ENCODE results near the gene C1R.

The C1R gene

DNA sequence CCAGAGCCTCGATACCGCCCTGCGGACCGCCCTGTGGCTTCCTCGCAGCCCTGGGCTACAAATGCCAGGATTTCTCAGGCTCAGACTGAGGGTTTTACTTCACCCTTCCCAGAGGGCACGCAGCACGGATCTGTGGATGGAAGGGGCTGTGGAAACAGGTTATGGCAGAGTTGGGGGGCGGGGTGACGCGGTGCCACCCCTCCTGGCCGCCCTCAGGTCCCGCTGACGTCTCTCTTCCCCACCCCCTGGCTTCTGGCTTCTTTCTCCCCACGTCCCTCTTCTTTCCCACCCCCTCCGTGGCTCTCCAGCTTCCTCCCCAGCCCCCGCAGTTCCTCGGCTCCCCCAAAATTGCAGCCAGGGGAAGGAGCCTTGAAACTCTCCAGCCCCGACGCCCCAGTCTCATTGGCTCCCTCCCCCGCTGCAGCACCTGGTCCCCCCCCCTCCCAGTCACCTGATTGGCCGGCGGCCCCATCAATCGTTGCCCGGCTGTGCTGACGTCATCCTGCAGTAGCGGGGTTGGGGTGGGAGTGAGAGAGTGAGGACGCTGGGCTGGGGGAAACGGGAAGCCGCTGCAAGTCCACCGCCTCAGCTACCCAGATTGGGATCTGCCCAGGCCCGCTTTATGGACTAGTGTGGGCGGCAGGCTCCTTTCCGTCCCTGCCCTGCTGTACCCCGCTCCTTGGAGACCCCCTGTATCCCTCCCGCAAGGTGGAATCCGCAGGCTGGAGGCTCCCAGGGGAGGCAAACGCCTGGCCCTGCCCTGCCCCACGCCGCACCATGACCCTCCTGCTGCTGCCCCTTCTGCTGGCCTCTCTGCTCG lies 37.8 kb upstream of the C1R start, which contains the start of gene CLSTN3:
TSS of gene CLSTN3 (plus strand) at position 500 of the 820 bp plus-strand sequence. CDS start at position 778, 278 bp downstream.
- no peak for FAIRE-seq
- TF ChIP-seq POU2F2 (IDR thresholded peaks at IDR 0.05; ENCODE audit: low read depth, low read length) (peak; percentile 35; the same call in 1 of the 2 replicates), POLR2AphosphoS5 (IDR thresholded peaks at IDR 0.05; ENCODE audit: low read depth, low read length) (no peak), TAF1 (IDR thresholded peaks at IDR 0.05; ENCODE audit: low read depth, low read length) (no peak), PAX5 (IDR thresholded peaks at IDR 0.05; ENCODE audit: insufficient read depth, low read length, severe bottlenecking) (no peak), SPI1 (IDR thresholded peaks at IDR 0.05; ENCODE audit: low read depth, low read length) (no peak), POLR2A (IDR thresholded peaks at IDR 0.05; ENCODE audit: low read depth, low read length) (no peak)
- peak; percentile 99 for DNase-seq (ENCODE audit: insufficient read length, low spot score)

DNA sequence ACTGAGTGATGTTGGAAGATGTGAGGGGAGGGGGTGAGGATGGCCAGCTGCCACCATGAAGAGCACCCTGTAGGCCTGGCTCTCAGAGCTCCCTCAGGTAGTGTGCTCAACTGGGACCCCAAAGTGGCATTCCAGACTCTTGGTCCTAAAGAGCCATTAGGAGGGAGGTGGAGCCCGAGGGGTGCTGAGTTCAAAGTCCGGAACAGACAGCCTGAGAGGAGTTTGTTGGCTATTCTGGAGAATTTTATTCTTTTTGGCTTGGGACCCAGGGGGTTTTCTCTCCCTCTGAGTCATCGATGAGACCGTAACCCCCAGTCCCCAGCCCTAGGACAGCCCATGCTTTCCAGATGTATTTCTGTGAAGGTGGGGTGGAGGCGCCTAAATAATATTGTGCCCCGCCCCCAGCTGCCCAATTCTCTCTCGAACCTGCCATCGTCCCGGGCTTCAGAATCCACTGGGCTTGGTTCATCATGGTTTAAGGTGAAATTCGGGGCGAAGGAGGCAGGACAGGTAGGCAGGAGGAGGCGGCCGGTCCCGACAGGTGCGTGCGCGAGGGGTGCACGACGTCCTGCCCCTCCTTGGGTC lies 37.1 kb upstream of the C1R start:
- TF ChIP-seq SPI1 (IDR thresholded peaks at IDR 0.05; ENCODE audit: low read depth, low read length) (no peak), PAX5 (IDR thresholded peaks at IDR 0.05; ENCODE audit: insufficient read depth, low read length, severe bottlenecking) (no peak), POU2F2 (IDR thresholded peaks at IDR 0.05; ENCODE audit: low read depth, low read length) (no peak)
- DNase-seq (ENCODE audit: insufficient read length, low spot score) (no peak), FAIRE-seq (no peak)

DNA sequence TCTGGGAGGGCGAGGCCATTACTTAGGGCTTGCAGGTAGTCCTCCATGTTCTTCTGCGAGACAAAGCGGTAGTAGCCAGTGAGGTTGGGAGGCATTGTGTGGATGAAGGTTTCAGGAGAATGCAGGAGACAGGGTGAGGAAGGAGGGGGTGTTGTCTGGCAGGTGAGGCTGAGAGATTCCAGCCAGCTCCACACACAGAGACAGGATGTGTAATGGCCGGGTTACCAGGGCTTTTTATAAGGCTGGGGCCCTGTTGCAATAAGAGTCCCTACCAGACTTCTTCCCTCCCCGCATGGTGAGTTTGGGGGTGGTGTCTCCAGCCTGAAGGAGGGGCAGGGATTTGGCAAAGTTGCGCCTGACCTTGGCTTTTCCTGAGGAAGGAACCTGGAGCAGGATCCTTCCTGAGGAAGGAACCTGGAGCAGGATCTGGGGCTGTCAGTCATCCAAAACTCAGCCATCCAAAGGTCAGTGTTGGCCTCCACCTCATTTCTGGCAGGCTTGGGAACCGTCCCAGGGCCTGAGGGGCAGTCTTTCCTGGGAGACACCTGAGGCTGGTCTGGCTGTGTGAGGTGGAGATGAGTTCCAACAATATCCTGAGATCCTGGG lies 36.5 kb upstream of the C1R start, which contains the start of gene RBP5:
TSS of gene RBP5 (minus strand) at position 209 of the 606 bp plus-strand sequence. CDS start at position 95, 114 bp downstream.
- FAIRE-seq (peak; percentile 31), DNase-seq (ENCODE audit: insufficient read length, low spot score) (no peak)
- no peak for TF ChIP-seq POLR2AphosphoS5 (IDR thresholded peaks at IDR 0.05; ENCODE audit: low read depth, low read length)
- TF ChIP-seq POLR2A (IDR thresholded peaks at IDR 0.05; ENCODE audit: low read depth, low read length), result no peak
- no peak for TF ChIP-seq POU2F2 (IDR thresholded peaks at IDR 0.05; ENCODE audit: low read depth, low read length)
- TF ChIP-seq TAF1 (IDR thresholded peaks at IDR 0.05; ENCODE audit: low read depth, low read length), result no peak
- no peak for TF ChIP-seq SPI1 (IDR thresholded peaks at IDR 0.05; ENCODE audit: low read depth, low read length)
- TF ChIP-seq PAX5 (IDR thresholded peaks at IDR 0.05; ENCODE audit: insufficient read depth, low read length, severe bottlenecking), result no peak

DNA sequence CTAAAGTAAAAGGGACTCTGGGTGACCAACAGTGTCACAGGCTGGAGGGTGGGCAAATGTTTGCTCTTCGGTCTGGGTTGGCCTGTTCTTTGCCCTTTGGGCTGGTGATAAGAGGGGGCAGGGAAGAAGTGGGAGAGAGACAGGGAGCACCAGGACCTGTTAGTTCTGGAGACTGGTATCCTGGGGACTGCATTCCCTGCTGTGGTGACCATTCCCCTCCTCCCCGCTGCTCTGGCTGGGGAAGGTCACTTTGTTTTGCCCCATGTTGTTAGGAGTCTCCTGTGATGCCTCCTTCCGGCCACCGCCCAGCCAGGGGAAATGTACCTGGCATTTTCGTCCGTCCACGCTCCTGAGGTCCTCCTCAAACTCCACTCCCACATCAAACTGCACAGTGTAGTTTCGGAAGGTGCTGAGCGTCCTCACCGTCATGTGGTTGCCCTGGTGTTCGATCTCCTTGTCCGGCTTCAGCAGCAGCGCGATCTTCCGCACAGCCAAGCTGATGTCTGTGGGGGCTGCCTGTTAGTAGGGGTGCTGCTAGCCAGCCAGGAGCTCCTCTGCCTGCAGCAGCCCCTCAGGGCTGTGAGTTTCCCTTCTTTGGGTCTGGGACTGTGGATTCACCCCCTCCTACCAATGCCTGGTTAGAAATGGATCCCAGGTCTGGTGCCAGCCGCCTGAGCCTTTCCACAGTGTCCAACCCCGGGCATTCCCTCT lies 35.8 kb upstream of the C1R start:
- FAIRE-seq (no peak), DNase-seq (ENCODE audit: insufficient read length, low spot score) (no peak)
- TF ChIP-seq SPI1 (IDR thresholded peaks at IDR 0.05; ENCODE audit: low read depth, low read length) (no peak), TAF1 (IDR thresholded peaks at IDR 0.05; ENCODE audit: low read depth, low read length) (no peak), POLR2AphosphoS5 (IDR thresholded peaks at IDR 0.05; ENCODE audit: low read depth, low read length) (no peak), POLR2A (IDR thresholded peaks at IDR 0.05; ENCODE audit: low read depth, low read length) (no peak), POU2F2 (IDR thresholded peaks at IDR 0.05; ENCODE audit: low read depth, low read length) (no peak), PAX5 (IDR thresholded peaks at IDR 0.05; ENCODE audit: insufficient read depth, low read length, severe bottlenecking) (no peak)

DNA sequence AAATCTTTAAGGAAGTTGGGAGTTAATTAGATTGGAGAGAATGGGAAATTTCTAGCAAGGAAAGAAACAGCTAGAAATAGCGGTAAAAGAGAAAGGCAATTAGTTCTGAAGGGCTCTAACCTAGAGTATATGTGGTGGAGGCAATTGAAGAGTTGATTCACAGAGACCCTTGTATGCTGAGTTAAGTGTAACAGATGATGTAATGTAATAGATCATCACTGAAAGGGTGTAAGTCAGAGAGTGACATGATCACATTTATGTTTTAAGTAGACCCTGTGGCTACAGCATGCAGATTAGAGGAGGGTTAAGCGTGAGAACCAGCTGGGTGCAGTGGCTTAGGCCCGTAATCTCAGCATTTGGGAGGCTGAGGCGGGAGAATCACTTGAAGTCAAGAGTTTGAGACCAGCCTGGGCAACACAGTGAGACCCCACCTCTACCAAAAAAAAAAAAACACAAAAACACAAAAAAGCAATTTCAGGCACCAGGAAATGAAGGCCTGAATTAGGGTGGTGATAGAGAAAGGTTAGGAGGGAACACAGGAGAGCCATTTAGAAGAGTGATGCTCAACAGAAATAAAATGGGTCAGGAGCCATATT lies 33.5 kb upstream of the C1R start:
- no peak for DNase-seq (ENCODE audit: insufficient read length, low spot score)
- no peak for FAIRE-seq
- TF ChIP-seq POLR2A (IDR thresholded peaks at IDR 0.05; ENCODE audit: low read depth, low read length), result no peak
- no peak for TF ChIP-seq POLR2AphosphoS5 (IDR thresholded peaks at IDR 0.05; ENCODE audit: low read depth, low read length)
- no peak for TF ChIP-seq SPI1 (IDR thresholded peaks at IDR 0.05; ENCODE audit: low read depth, low read length)
- TF ChIP-seq TAF1 (IDR thresholded peaks at IDR 0.05; ENCODE audit: low read depth, low read length), result no peak

DNA sequence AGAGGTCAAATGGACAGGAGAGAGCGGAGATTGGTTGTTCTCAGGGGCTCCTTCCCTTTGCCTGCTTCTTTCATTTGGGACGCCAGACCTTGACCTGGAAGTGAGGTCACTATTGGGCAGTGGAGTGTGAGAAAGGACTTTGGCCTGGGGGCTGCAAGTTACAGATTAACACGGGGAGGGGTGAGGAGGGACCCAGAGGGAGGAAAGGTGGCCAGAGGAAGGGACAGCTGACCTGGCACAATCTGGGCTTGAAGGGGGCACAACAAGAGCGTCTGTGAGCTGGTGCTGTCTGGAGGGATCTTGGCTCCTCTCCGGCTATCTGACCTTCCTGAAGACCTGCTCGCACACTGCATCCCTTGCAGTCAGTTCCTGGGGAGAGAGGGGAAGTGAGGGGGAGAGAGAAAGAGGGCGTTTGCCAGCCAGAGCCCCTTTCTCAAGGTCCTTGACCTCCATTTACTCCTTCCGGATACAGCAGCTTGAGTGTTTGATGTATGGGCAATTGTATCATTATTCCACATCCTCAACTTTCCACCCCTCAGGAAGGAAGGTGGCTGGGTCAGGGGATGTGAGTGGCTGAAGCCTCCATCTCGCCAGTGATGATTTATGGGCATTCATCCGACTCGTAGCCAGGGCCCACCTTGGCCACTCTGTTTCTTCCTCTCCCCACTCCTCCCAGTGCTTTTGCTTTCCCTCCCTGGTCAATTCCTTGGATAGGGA lies 31.7 kb upstream of the C1R start:
- TF ChIP-seq POU2F2 (IDR thresholded peaks at IDR 0.05; ENCODE audit: low read depth, low read length) (no peak), PAX5 (IDR thresholded peaks at IDR 0.05; ENCODE audit: insufficient read depth, low read length, severe bottlenecking) (no peak), SPI1 (IDR thresholded peaks at IDR 0.05; ENCODE audit: low read depth, low read length) (no peak), TAF1 (IDR thresholded peaks at IDR 0.05; ENCODE audit: low read depth, low read length) (no peak), POLR2AphosphoS5 (IDR thresholded peaks at IDR 0.05; ENCODE audit: low read depth, low read length) (no peak), POLR2A (IDR thresholded peaks at IDR 0.05; ENCODE audit: low read depth, low read length) (no peak)
- FAIRE-seq, result no peak
- no peak for DNase-seq (ENCODE audit: insufficient read length, low spot score)

DNA sequence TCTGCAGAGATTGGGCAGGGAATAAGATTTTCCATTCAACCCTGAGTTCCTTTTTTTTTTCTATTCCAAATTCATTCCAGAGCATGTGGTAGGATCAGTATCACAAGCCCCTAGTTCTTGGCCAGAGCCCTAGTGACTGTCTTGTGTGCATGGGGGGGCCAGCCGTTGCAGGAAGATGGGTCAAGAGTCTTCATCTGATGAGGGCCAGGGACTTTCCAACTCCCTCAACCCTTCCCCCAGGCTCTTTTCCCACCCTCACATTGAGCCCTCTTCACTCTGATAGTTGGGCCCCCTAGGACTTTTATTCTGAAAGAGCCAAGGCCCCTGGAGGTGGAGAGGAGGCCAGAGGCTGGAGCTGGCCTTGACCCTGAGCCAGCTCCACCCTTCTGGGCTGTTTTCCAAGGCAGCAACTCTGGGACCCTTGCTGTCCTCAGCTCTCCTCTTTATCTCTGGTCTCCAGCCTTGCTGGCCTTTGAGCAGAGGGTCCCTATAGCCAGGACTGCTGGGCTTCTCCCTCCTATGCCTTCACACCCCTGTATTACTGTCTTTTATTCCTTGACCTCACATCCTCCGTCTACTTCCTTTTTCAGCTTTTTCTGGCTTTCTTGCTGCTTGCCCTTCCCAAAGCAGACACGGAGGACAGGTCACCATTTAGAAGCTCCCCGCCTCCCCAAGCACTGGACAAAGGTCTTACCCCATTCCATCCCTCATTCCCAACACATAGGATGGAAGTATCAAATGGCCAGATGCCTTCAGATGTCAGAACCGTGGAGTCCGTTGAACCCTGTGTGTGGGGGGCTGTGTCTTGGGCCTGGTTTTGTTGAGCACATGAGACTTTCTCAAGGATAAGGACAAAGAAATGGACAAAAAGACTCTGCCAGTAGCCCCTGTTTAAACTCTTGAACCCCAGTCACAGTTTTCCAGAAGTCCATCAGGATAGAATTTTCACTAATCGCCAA lies 30.8 kb upstream of the C1R start:
- DNase-seq (ENCODE audit: insufficient read length, low spot score), result no peak
- no peak for TF ChIP-seq POLR2AphosphoS5 (IDR thresholded peaks at IDR 0.05; ENCODE audit: low read depth, low read length)
- TF ChIP-seq PAX5 (IDR thresholded peaks at IDR 0.05; ENCODE audit: insufficient read depth, low read length, severe bottlenecking), result no peak
- no peak for TF ChIP-seq POLR2A (IDR thresholded peaks at IDR 0.05; ENCODE audit: low read depth, low read length)
- no peak for TF ChIP-seq SPI1 (IDR thresholded peaks at IDR 0.05; ENCODE audit: low read depth, low read length)
- no peak for TF ChIP-seq TAF1 (IDR thresholded peaks at IDR 0.05; ENCODE audit: low read depth, low read length)
- TF ChIP-seq POU2F2 (IDR thresholded peaks at IDR 0.05; ENCODE audit: low read depth, low read length), result no peak
- no peak for FAIRE-seq
